GM12873 (cell line): ENCODE data around the gene MEI1.

Experiments
- CTCF ChIP-seq: IDR thresholded peaks from 2 replicates; pipeline ENCODE4 v1.5.1; 2012; ENCODE audit warnings: low read depth, mild to moderate bottlenecking, moderate library complexity, low read length, control low read depth; ENCODE audit not compliant: insufficient read depth; ENCODE audit errors: missing control alignments

Gene MEI1

DNA sequence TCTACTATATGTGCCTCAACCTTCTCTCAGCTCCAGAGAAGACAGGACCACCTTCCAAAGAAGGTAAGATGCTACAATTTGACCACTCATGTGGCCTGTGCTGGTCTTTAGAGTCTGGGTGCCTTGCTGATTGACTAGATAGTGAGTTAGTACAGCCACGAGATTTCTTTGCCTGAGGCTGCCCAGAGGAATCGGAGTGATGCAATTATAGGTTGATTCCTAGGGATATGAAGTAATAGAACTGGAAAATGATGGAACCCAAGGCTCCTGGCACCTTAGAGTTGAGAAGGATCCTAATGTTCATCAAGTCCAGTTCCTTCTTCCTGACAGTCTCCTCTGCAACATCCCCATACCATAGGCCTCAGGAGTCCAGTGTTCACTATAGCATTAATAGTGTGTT is 54.7 kb downstream of the MEI1 start:
- no peak for TF ChIP-seq CTCF

GRCh38 chr22:41757502-41757901 is 58.2 kb downstream of the MEI1 start:
- no peak for TF ChIP-seq CTCF

DNA sequence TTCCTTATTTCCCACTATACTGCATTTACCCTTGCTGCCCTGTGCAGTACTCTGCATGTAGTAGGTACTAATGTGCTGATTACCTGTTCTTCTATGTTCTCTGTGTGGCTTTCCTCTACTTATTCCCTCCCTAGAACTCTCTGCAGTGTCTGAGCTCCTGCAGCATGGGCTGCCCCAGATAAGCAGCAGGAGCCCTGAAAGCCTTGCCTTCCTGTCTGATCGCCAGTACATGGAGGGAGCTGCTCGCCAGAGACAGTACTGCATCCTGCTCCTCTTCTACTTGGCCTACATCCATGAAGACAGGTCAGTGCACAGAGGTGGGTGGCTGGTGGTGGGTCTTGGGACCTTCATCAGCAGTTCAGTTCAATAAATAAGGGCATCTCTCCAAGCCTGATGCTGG is 58.9 kb downstream of the MEI1 start:
- no peak for TF ChIP-seq CTCF

GRCh38 chr22:41762980-41763779 is 63.9 kb downstream of the MEI1 start:
- peak; percentile 85 for TF ChIP-seq CTCF

DNA sequence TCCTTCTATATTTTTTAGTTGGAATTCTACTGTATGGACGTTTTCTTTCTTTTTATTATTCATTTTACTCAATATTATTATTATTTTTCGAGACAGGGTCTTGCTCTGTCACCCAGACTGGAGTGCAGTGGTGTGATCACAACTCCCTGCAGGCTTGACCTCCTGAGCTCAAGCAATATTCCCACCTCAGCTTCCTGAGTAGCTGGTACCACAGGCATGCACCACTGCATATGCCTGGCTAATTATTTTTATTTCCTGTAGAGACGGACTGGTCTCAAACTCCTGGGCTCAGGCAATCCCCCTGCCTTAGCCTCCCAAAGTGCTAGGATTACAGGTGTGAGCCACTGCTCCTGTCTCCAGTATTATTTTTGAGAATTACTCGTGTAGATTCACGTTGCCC is 67.2 kb downstream of the MEI1 start:
- TF ChIP-seq CTCF, result no peak

GRCh38 chr22:41768430-41768829 is 69.1 kb downstream of the MEI1 start:
- no peak for TF ChIP-seq CTCF

- no peak for TF ChIP-seq CTCF
Measured at GRCh38 chr22:41770715-41771468, 71.6 kb downstream of the MEI1 start.
